SH-SY5Y (cell line): Measurements from ENCODE around the gene RAB36.

Source experiments
- GATA2 ChIP-seq: IDR thresholded peaks from 2 replicates; pipeline ENCODE4 v1.6.1; 2011; ENCODE audit warnings: mild to moderate bottlenecking, low read depth, low read length
- GATA3 ChIP-seq: IDR thresholded peaks from 2 replicates; pipeline ENCODE4 v1.6.1; 2011; ENCODE audit warnings: low read depth, mild to moderate bottlenecking, low read length, moderate library complexity

RAB36 gene

GRCh38 chr22:23200898-23201297, 55.6 kb downstream of the RAB36 start:
- no peak for TF ChIP-seq GATA3
- no peak for TF ChIP-seq GATA2

- TF ChIP-seq GATA2 (no peak), GATA3 (no peak)
These were observed 57.7 kb downstream of the RAB36 start for GRCh38 chr22:23202812-23203451.

GRCh38 chr22:23203452-23204124, 58.3 kb downstream of the RAB36 start:
- TF ChIP-seq GATA3 (no peak), GATA2 (no peak)

- no peak for TF ChIP-seq GATA3
- TF ChIP-seq GATA2 = no peak
These were observed 58.8 kb downstream of the RAB36 start for GRCh38 chr22:23204125-23204488.

GRCh38 chr22:23204541-23205157, 59.4 kb downstream of the RAB36 start:
- TF ChIP-seq GATA3 (no peak), GATA2 (no peak)

GRCh38 chr22:23205339-23206049, 60.2 kb downstream of the RAB36 start:
- TF ChIP-seq GATA3 = no peak
- TF ChIP-seq GATA2 = no peak

- TF ChIP-seq GATA2 (no peak), GATA3 (no peak)
These were observed 61.6 kb downstream of the RAB36 start for GRCh38 chr22:23206915-23207314.

GRCh38 chr22:23207729-23208393, 62.6 kb downstream of the RAB36 start:
- TF ChIP-seq GATA2 = no peak
- no peak for TF ChIP-seq GATA3

- TF ChIP-seq GATA2 (no peak), GATA3 (no peak)
These were observed 65.3 kb downstream of the RAB36 start for GRCh38 chr22:23210428-23211170.

- TF ChIP-seq GATA2 (no peak), GATA3 (no peak)
These were observed 66.3 kb downstream of the RAB36 start for GRCh38 chr22:23211622-23212021.

- no peak for TF ChIP-seq GATA3
- TF ChIP-seq GATA2 = no peak
These were observed 67.1 kb downstream of the RAB36 start for GRCh38 chr22:23212061-23213021.

GRCh38 chr22:23213022-23213555, 67.8 kb downstream of the RAB36 start:
- no peak for TF ChIP-seq GATA3
- TF ChIP-seq GATA2 = no peak
